Globus pallidus (tissue), 1 donor: Measurements from ENCODE around the gene CHRNA4.

Experiments
- DNase-seq: peaks from one replicate; pipeline ENCODE4 v3.0.0-alpha.2; 2015; ENCODE audit warnings: low spot score

CHRNA4 gene

GRCh38 chr20:63377951-63378381 is 16.8 kb upstream of the CHRNA4 start:
- no peak for DNase-seq

GRCh38 chr20:63377256-63377941 is 16.2 kb upstream of the CHRNA4 start:
- DNase-seq: no peak

GRCh38 chr20:63376283-63377250 is 15.4 kb upstream of the CHRNA4 start:
- no peak for DNase-seq

- no peak for DNase-seq
These were observed 14.3 kb upstream of the CHRNA4 start for GRCh38 chr20:63375438-63375837.

- no peak for DNase-seq
These were observed 13.4 kb upstream of the CHRNA4 start for GRCh38 chr20:63374504-63374903.

GRCh38 chr20:63373996-63374395 is 12.8 kb upstream of the CHRNA4 start:
- no peak for DNase-seq

GRCh38 chr20:63372971-63373885 is 12.1 kb upstream of the CHRNA4 start:
- no peak for DNase-seq

GRCh38 chr20:63371291-63371865 is 10.2 kb upstream of the CHRNA4 start:
- no peak for DNase-seq

GRCh38 chr20:63370618-63371187 is 9.6 kb upstream of the CHRNA4 start:
- DNase-seq: no peak

GRCh38 chr20:63369724-63370617 is 8.8 kb upstream of the CHRNA4 start:
- DNase-seq: no peak

- DNase-seq: no peak
These were observed 7.9 kb upstream of the CHRNA4 start for GRCh38 chr20:63369024-63369530.

GRCh38 chr20:63368151-63368550 is 7.0 kb upstream of the CHRNA4 start:
- DNase-seq: no peak

- DNase-seq: no peak
These were observed 6.4 kb upstream of the CHRNA4 start for GRCh38 chr20:63367446-63368055.

GRCh38 chr20:63366390-63367365 is 5.5 kb upstream of the CHRNA4 start:
- DNase-seq: no peak

GRCh38 chr20:63365601-63366389 is 4.6 kb upstream of the CHRNA4 start:
- DNase-seq: no peak

GRCh38 chr20:63364801-63365585 is 3.8 kb upstream of the CHRNA4 start:
- DNase-seq: no peak
